Measurements from ENCODE around the gene UQCC3. TPM values are rescaled to one million over a fixed set of nuclear protein-coding genes. Genes with fewer than 3 reads are reported as not detected.

The UQCC3 gene, protein sequence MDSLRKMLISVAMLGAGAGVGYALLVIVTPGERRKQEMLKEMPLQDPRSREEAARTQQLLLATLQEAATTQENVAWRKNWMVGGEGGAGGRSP
- total RNA-seq, result 12.0 and 12.6 TPM in 2 replicates

DNA sequence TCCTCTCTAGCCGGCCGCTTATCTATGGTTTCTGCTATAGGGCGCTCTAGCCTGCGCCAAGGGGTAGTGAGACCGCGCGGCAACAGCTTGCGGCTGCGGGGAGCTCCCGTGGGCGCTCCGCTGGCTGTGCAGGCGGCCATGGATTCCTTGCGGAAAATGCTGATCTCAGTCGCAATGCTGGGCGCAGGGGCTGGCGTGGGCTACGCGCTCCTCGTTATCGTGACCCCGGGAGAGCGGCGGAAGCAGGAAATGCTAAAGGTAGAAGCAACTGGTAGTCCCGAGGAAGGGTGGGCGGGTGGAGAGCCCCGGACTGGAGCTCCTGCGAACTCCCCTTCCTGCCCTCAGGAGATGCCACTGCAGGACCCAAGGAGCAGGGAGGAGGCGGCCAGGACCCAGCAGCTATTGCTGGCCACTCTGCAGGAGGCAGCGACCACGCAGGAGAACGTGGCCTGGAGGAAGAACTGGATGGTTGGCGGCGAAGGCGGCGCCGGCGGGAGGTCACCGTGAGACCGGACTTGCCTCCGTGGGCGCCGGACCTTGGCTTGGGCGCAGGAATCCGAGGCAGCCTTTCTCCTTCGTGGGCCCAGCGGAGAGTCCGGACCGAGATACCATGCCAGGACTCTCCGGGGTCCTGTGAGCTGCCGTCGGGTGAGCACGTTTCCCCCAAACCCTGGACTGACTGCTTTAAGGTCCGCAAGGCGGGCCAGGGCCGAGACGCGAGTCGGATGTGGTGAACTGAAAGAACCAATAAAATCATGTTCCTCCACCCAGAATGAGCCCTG lies at the start of gene UQCC3, which contains the start of gene LBHD1:
Gene UQCC3 (plus strand): TSS at position 66 of the 782 bp plus-strand sequence. CDS start 73 bp downstream, at position 139.
Gene LBHD1 (minus strand): TSS at position 660 of the 782 bp plus-strand sequence. CDS start 2,236 bp downstream, outside the sequence.

DNA sequence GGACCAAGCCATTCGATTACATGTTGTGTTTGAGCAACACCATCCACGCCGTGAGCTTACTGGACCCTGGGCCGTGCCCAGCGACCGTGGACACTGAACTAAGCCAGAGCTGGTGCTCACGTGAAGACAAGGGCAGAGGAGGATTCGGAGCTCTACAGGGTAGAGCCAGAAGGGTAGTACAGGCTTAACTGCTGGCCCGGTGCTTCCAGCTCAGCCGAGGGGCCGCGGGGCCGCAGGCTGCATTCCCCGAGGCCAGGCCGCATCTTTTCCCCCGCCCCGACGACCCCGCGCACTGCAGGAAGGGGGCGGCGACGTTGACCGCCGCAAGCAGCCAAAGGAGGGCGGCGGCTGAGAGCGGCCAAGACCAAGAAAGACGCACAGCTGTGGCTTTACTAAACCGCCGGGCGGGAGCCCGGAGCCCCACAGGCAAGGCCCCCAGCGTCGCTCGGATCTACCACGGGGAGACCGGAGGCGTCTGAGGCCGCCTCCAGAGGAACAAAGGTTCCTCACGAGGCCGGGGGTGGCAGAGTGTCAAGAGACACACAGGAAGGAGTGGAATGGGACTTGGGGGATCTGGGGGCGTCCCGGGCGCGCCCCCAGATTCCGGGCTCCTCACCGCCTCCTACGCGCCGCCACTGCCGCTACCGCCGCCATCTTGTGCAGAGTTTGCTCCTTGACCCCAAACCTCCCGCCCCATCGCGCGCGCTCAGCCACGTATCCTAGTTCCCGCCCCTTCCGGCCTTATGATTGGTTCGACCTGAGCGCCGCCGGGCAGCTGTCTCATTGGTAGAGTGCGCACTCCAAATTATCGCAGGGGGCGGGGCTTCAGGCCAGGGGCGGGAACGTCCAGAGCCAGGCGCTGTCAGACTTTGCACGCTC lies 25.3 kb upstream of the UQCC3 start, which contains the start of gene GANAB:
Gene GANAB (minus strand): TSS at position 668 of the 879 bp plus-strand sequence. CDS start 14 bp downstream, at position 654.

DNA sequence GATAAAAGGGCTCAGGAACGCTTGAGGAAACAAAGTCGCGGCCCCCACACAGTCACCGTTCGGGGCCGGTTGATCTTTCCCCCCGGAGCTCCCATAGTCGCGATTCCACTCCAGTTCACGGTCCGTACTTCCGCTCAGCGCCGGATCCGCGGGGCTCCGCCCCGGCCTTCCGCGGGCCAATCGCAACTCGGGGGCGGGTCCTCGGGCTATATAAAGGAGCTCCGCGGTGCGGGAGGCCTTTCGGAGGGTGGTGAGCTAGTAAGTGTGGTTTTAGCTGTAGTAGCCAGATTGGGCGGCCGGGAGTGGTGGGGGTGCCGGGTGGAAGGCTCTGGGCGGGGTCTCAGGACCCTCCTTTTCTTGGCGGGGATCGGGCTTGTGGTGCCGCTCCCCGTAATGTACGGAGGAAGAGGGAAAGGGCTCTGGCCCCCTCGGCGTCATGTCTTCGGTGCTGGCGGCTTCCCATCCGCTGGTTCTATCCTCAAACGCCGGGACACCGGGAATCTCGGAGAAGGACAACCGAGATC lies 6.3 kb upstream of the UQCC3 start, which contains the start of the genes C11orf98 and CSKMT:
Gene C11orf98 (minus strand): TSS at position 136 of the 524 bp plus-strand sequence. CDS start 41 bp downstream, at position 95.
Gene CSKMT (plus strand): TSS at position 238 of the 524 bp plus-strand sequence. CDS start 568 bp downstream, outside the sequence.

DNA sequence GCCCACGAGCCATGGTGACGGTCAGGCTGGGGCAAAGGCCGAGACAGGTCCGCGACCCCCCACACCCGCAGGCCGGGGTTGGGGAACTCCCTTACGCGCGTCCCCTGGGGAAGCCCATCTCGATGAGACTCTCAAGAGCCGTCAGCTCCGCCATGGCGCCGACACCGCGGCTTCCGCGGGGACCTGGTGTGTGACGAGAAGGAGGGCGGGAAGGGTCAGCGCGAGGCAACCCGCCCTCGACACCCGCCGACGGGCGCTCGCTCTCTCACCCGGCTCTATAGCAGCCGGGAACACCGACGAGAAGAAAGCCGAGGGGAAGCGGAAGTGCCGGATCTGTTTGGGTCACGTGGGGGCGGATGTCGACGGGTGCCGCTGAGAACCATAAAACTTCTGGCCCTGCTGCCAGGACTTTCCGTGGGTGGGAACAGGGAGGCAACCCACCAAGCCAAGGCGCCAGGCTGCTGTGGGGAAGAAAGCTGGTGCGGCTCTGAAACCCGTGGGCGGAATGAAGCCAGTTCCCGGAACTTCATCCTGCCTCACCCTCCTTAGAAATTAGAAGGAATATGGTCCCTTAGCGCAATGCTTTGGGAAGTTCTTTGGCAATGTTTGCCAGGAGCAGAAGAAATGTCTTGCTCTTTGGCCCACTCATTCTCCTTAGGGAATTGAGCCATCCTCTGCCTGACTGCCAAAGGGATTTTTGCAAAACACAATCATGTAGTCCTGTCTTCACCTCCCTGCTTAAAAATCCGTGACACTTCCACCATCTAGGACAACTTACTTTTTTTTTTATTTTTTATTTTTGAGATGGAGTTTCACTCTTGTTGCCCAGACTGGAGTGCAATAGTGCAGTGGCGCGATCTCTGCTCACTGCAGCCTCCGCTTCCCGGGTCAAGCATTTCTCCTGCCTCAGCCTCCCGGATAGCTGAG lies 7.6 kb downstream of the UQCC3 start, which contains the start of gene UBXN1:
Gene UBXN1 (minus strand): TSS at position 304 of the 927 bp plus-strand sequence. CDS start 150 bp downstream, at position 154.

DNA sequence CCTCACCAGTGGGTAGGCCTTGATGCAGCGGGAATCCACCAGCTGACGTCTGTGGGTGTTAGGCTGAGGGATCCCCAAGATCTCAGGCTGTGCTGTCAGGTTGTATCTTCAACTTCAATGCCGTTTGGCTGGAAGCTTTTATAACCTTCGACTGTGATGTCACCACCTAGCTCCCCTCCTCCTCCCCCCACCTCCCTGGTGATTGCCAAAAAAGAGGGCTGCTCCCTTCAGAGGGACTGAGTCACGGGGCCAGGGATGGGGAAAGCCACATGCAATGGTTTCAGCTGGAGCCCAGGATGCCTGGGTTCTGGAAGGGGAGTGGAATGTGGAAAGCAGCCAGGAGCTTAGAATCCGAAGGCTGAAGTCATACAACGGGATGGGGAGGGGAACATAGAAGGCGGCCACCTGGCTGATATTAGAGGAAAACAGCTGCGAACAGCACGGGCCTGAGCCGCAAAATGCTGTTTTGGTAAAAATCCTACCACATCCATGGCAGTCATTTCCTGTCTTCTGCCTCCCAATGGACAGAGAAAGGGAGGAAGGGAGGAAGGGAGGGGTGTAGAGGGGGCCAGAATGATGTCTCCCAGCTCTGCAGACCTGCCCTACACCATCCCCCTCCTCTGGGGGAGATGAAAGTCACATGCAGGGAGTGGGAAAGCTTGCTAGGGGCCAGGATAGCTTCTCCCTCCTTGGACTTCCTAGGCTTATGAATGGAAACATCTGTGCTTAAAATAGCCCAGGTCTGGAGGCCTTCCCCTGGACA lies 18.1 kb downstream of the UQCC3 start, which contains the start of gene LRRN4CL:
Gene LRRN4CL (minus strand): TSS at position 110 of the 763 bp plus-strand sequence. CDS start 1,022 bp downstream, outside the sequence.

DNA sequence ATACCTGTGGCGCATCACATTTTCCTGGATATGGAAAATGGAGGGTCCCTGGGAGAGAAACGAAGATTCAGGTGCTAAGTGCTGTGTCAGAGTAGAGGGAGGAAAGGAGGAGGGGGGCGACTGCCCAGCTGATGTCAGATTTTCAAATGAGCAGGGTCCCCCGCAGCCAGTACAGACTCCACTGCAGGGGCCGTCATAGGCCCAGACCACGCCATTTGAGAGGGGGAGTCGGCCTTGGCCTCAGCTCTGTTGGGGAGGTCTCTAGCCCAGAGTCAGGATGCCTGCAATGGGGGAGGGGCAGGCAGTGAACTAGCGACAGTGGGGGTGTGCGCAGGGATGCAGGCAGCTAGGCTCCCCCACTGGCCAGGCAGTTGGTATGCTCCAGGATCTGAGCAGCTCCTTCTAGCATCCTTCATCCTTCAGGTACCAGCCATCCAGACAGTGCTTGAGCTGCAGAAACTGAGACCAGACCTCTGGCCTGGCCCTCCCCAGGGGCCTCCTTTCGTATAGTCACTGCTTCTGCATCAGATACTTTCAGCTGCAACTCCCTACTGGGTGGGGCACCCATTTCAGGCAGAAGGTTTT lies 35.9 kb downstream of the UQCC3 start, which contains the start of the genes BSCL2 and GNG3:
Gene BSCL2 (minus strand): TSS at position 148 of the 585 bp plus-strand sequence. CDS start 229 bp downstream, outside the sequence.
Gene GNG3 (plus strand): TSS at position 400 of the 585 bp plus-strand sequence. CDS start 620 bp downstream, outside the sequence.

Other genes with a start within 250 kb of the UQCC3 start
- 598 and 812 TPM in 2 replicates for gene AHNAK, start 124.9 kb upstream of the UQCC3 start, total RNA-seq
- 1,010 and 1,304 TPM in 2 replicates for gene EEF1G, start 97.8 kb upstream of the UQCC3 start, total RNA-seq
- gene TUT1, start 80.2 kb upstream of the UQCC3 start, total RNA-seq, result 7.0 TPM in 2 replicates
- gene MTA2, start 69.8 kb upstream of the UQCC3 start, total RNA-seq, result 97.1 and 125 TPM in 2 replicates
- gene EML3, start 58.9 kb upstream of the UQCC3 start, total RNA-seq, result 11.6 and 14.0 TPM in 2 replicates
- gene ROM1, start 58.4 kb upstream of the UQCC3 start, total RNA-seq, result 2.3 and 2.9 TPM in 2 replicates
- 34.3 and 50.9 TPM in 2 replicates for gene B3GAT3, start 49.7 kb upstream of the UQCC3 start, total RNA-seq
- gene GANAB, start 25.1 kb upstream of the UQCC3 start, total RNA-seq, result 315 and 475 TPM in 2 replicates
- 22.9 and 24.5 TPM in 2 replicates for gene INTS5, start 18.4 kb upstream of the UQCC3 start, total RNA-seq
- gene C11orf98, start 6.5 kb upstream of the UQCC3 start, total RNA-seq, result 24.6 and 35.6 TPM in 2 replicates
- gene CSKMT, start 6.4 kb upstream of the UQCC3 start, total RNA-seq, result 4.2 and 9.4 TPM in 2 replicates
- gene LBHD1, start 594 bp downstream of the UQCC3 start, total RNA-seq, result 2.7 and 3.3 TPM in 2 replicates
- gene UBXN1, start 7.4 kb downstream of the UQCC3 start, total RNA-seq, result 99.4 and 126 TPM in 2 replicates
- 12.2 and 23.5 TPM in 2 replicates for gene LRRN4CL, start 17.9 kb downstream of the UQCC3 start, total RNA-seq
- gene BSCL2, start 35.8 kb downstream of the UQCC3 start, total RNA-seq, result 37.4 and 39.5 TPM in 2 replicates
- not detected in 2 replicates for gene GNG3, start 36.0 kb downstream of the UQCC3 start, total RNA-seq
- gene HNRNPUL2, start 55.8 kb downstream of the UQCC3 start, total RNA-seq, result 9.6 and 16.4 TPM in 2 replicates
- 30.0 and 35.2 TPM in 2 replicates for gene TTC9C, start 56.8 kb downstream of the UQCC3 start, total RNA-seq
- gene ZBTB3, start 82.5 kb downstream of the UQCC3 start, total RNA-seq, result 14.5 and 15.6 TPM in 2 replicates
- 66.9 and 68.8 TPM in 2 replicates for gene POLR2G, start 89.9 kb downstream of the UQCC3 start, total RNA-seq
- gene TAF6L, start 99.7 kb downstream of the UQCC3 start, total RNA-seq, result 29.2 and 30.7 TPM in 2 replicates
- 19.0 and 25.5 TPM in 2 replicates for gene TMEM179B, start 115.7 kb downstream of the UQCC3 start, total RNA-seq
- gene TMEM223, start 120.3 kb downstream of the UQCC3 start, total RNA-seq, result 21.8 and 24.1 TPM in 2 replicates
- gene NXF1, start 133.8 kb downstream of the UQCC3 start, total RNA-seq, result 26.4 and 28.4 TPM in 2 replicates
- gene STX5, start 160.4 kb downstream of the UQCC3 start, total RNA-seq, result 42.4 and 52.6 TPM in 2 replicates
- gene TEX54, start 161.2 kb downstream of the UQCC3 start, total RNA-seq, result not detected in 2 replicates
- 48.4 and 68.5 TPM in 2 replicates for gene WDR74, start 167.9 kb downstream of the UQCC3 start, total RNA-seq
- 348 and 637 TPM in 2 replicates for gene SLC3A2, start 209.2 kb downstream of the UQCC3 start, total RNA-seq
- gene CHRM1, start 249.7 kb downstream of the UQCC3 start, total RNA-seq, result not detected in 2 replicates